ENCODE measurements around the gene CRKL. TPM values are rescaled to one million over a fixed set of nuclear protein-coding genes. Genes with fewer than 3 reads are reported as not detected.

Gene CRKL
- total RNA-seq, 1 donor from 2014 or later: 91.0 TPM

- no peaks in the 10 kb centered on the region for H3K79me2 ChIP-seq (ENCODE audit: low read depth)
- H3K9me3 ChIP-seq (ENCODE audit: low read depth): no peaks in the 10 kb centered on the region
- Mint-ChIP-seq H3K27ac (no peak overlapping the region), H3K36me3 (peaks cover 4% of the 10 kb centered on the region), H3K9me3 (no peaks in the 10 kb centered on the region), H3K4me1 (peaks cover 3% of the 10 kb centered on the region), H3K4me3 (no peak overlapping the region), H3K27me3 (ENCODE audit: insufficient read depth, low read depth) (peaks cover 2% of the 10 kb centered on the region)
- no peak overlapping the region for H3K27ac ChIP-seq
- H3K4me2 ChIP-seq: no peak overlapping the region
- H4K20me1 ChIP-seq (ENCODE audit: low read depth): no peaks in the 10 kb centered on the region
- H3K4me1 ChIP-seq: no peaks in the 10 kb centered on the region
- no peaks in the 10 kb centered on the region for H3K27me3 ChIP-seq
- DNase-seq (ENCODE audit: low spot score): no peak
- TF ChIP-seq EZH2phosphoT487 (IDR thresholded peaks at IDR 0.05) (no peak), EZH2 (IDR thresholded peaks at IDR 0.05) (no peak), CTCF (IDR thresholded peaks at IDR 0.05) (no peak)
- H3K4me3 ChIP-seq: no peak overlapping the region
- no peak overlapping the region for H2AFZ ChIP-seq (replicated peaks)
- no peaks in the 10 kb centered on the region for H3K36me3 ChIP-seq
- H3F3A ChIP-seq (ENCODE audit: low read depth): no peaks in the 10 kb centered on the region
- H3K9ac ChIP-seq: no peak overlapping the region
Observed at GRCh38 chr22:20991252-20992055, 74.2 kb downstream of the CRKL start.

- Histone ChIP-seq H3K27me3 (no peaks in the 10 kb centered on the region), H3K4me2 (no peak overlapping the region), H3K9me3 (ENCODE audit: low read depth) (no peaks in the 10 kb centered on the region), H3K36me3 (no peaks in the 10 kb centered on the region), H3K9ac (no peak overlapping the region), H3K4me3 (no peak overlapping the region), H3F3A (ENCODE audit: low read depth) (no peaks in the 10 kb centered on the region), H3K4me1 (no peaks in the 10 kb centered on the region), H3K79me2 (ENCODE audit: low read depth) (no peaks in the 10 kb centered on the region), H3K27ac (no peak overlapping the region), H2AFZ (replicated peaks) (no peak overlapping the region), H4K20me1 (ENCODE audit: low read depth) (no peaks in the 10 kb centered on the region)
- Mint-ChIP-seq H3K36me3 (peaks cover 1% of the 10 kb centered on the region), H3K4me1 (peaks cover 3% of the 10 kb centered on the region), H3K4me3 (no peak overlapping the region), H3K9me3 (no peaks in the 10 kb centered on the region), H3K27me3 (ENCODE audit: insufficient read depth, low read depth) (peaks cover 2% of the 10 kb centered on the region), H3K27ac (no peak overlapping the region)
- no peak for DNase-seq (ENCODE audit: low spot score)
- no peak for TF ChIP-seq EZH2 (IDR thresholded peaks at IDR 0.05)
- no peak for TF ChIP-seq CTCF (IDR thresholded peaks at IDR 0.05)
- TF ChIP-seq EZH2phosphoT487 (IDR thresholded peaks at IDR 0.05): no peak
Observed at GRCh38 chr22:20992056-20992442, 74.8 kb downstream of the CRKL start.

GRCh38 chr22:20992456-20993303 lies 75.5 kb downstream of the CRKL start:
- H3K9me3 Mint-ChIP-seq: no peaks in the 10 kb centered on the region
- Histone ChIP-seq H3K36me3 (no peaks in the 10 kb centered on the region), H3K79me2 (ENCODE audit: low read depth) (no peaks in the 10 kb centered on the region), H2AFZ (replicated peaks) (no peak overlapping the region), H4K20me1 (ENCODE audit: low read depth) (no peaks in the 10 kb centered on the region), H3K4me1 (no peaks in the 10 kb centered on the region), H3K9ac (no peak overlapping the region), H3K27me3 (no peaks in the 10 kb centered on the region), H3K27ac (no peak overlapping the region), H3F3A (ENCODE audit: low read depth) (no peaks in the 10 kb centered on the region), H3K4me3 (no peak overlapping the region), H3K9me3 (ENCODE audit: low read depth) (no peaks in the 10 kb centered on the region), H3K4me2 (no peak overlapping the region)
- peaks cover 2% of the 10 kb centered on the region for H3K27me3 Mint-ChIP-seq (ENCODE audit: insufficient read depth, low read depth)
- peaks cover 3% of the 10 kb centered on the region for H3K4me1 Mint-ChIP-seq
- DNase-seq (ENCODE audit: low spot score): no peak
- no peak overlapping the region for H3K4me3 Mint-ChIP-seq
- no peak overlapping the region for H3K27ac Mint-ChIP-seq
- H3K36me3 Mint-ChIP-seq: peaks cover 1% of the 10 kb centered on the region
- no peak for TF ChIP-seq CTCF (IDR thresholded peaks at IDR 0.05)

Data from neural progenitor cell (in vitro differentiated cells).